Vagina (tissue), 2 donors: Measurements from ENCODE around the gene TP73. TPM values are rescaled to one million over a fixed set of nuclear protein-coding genes. Genes with fewer than 3 reads are reported as not detected.
"Not testable (repeated sequence)": the region's sequence is repeated elsewhere in the genome, so short reads cannot be mapped to it uniquely, and the experiment has no call there.

ENCODE experiments used
- DNase-seq, 2 donors: peaks; one replicate each; pipeline ENCODE4 v3.0.0-alpha.2; 2017; ENCODE audit errors: extremely low spot score in 2 of 2
- H3K27ac ChIP-seq: fragments of 200-600 bp; sonication (generic); one replicate; pipeline ENCODE4 v1.5.1; 2019
- H3K27me3 ChIP-seq: fragments of 200-600 bp; sonication (generic); one replicate; pipeline ENCODE4 v1.5.1; 2019
- H3K36me3 ChIP-seq, 2 donors: fragments of 200-600 bp; sonication (generic); one replicate each; pipeline ENCODE4 v1.5.1; 2017 to 2019
- H3K4me1 ChIP-seq: fragments of 200-600 bp; sonication (generic); one replicate; pipeline ENCODE4 v1.5.1; 2019
- H3K4me3 ChIP-seq, 2 donors: fragments of 200-600 bp; sonication (generic); 1 replicate in 1 of 2; 2 replicates in 1 of 2; pipeline ENCODE4 v1.5.1; 2016 to 2019
- H3K9me3 ChIP-seq: fragments of 200-600 bp; sonication (generic); one replicate; pipeline ENCODE4 v1.5.1; 2019
- POLR2A ChIP-seq, 2 donors: fragments of 450-650 bp; IDR thresholded peaks; one replicate each; pipeline ENCODE4 v1.6.1; 2017; ENCODE audit warnings: antibody characterized with exemption in 2 of 2, mild to moderate bottlenecking in 2 of 2, moderate library complexity in 2 of 2
- POLR2AphosphoS5 ChIP-seq, 2 donors: sonication (generic); formaldehyde crosslinking; IDR thresholded peaks; one replicate each; pipeline ENCODE4 v1.9.0; 2017; ENCODE audit warnings: antibody characterized with exemption in 2 of 2, mild to moderate bottlenecking in 2 of 2, low read depth in 1 of 2; ENCODE audit not compliant: insufficient read depth in 1 of 2
- intact Hi-C: fragments of 100-400 bp; cut with DNase I; formaldehyde crosslinking; loops from one replicate; pipeline ENCODE4 v1.15.1; 2023
- total RNA-seq: library from RNA; depleted of rRNA; stranded (reverse); fragments of >200 nt; gene quantifications from one replicate; pipeline ENCODE4 v1.2.3, GENCODE V29; 2016
- TF ChIP-seq, protein P1 (sequence below), 3 experiments: fragments of 450-650 bp in 2 of 3; fragments of 200-600 bp in 1 of 3; sonication (generic) in 1 of 3; IDR thresholded peaks; one replicate each; pipeline ENCODE4 v1.5.1; 2017 to 2019; ENCODE audit warnings: antibody characterized with exemption in 3 of 3, mild to moderate bottlenecking in 2 of 3, moderate library complexity in 2 of 3

The TP73 gene
- total RNA-seq, 1 donor from 2014 or later: 8.1 TPM

DNA sequence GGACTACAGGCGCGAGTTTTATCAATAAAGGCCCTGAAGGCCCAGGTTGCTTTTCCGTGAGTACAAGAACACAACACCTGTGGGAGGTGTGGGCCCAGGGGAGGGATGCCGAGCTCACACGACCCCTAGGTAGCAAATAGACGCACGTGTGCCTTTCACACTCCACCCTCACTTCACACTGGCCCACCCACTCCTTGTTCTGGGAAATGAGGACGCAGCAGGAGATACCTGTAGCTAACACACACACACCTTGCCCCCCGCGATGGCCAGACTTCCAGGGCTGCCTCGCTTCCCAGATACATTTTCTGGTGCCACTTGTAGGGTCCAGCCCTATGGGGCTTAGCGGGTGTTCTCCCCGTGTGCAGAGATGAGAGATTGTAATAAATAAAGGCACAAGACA lies 95.6 kb downstream of the TP73 start:
- intact Hi-C loops: no loop called here
- peak overlapping the region in 1 of 2 donors; percentile 85 for H3K4me3 ChIP-seq
- DNase-seq: no peak
- TF ChIP-seq, protein P1, sequence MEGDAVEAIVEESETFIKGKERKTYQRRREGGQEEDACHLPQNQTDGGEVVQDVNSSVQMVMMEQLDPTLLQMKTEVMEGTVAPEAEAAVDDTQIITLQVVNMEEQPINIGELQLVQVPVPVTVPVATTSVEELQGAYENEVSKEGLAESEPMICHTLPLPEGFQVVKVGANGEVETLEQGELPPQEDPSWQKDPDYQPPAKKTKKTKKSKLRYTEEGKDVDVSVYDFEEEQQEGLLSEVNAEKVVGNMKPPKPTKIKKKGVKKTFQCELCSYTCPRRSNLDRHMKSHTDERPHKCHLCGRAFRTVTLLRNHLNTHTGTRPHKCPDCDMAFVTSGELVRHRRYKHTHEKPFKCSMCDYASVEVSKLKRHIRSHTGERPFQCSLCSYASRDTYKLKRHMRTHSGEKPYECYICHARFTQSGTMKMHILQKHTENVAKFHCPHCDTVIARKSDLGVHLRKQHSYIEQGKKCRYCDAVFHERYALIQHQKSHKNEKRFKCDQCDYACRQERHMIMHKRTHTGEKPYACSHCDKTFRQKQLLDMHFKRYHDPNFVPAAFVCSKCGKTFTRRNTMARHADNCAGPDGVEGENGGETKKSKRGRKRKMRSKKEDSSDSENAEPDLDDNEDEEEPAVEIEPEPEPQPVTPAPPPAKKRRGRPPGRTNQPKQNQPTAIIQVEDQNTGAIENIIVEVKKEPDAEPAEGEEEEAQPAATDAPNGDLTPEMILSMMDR (IDR thresholded peaks at IDR 0.05): no peak
- TF ChIP-seq POLR2AphosphoS5 (IDR thresholded peaks at IDR 0.05; ENCODE audit: insufficient read depth in 1 of 2, low read depth in 1 of 2) (no peak), POLR2A (IDR thresholded peaks at IDR 0.05) (no peak)
- no peaks in the 10 kb centered on the region for H3K9me3 ChIP-seq
- no peaks in the 10 kb centered on the region for H3K27me3 ChIP-seq
- peaks cover 0 to 3% of the 10 kb centered on the region in 2 donors for H3K36me3 ChIP-seq
- H3K27ac ChIP-seq: no peak overlapping the region
- H3K4me1 ChIP-seq: peaks cover 32% of the 10 kb centered on the region

DNA sequence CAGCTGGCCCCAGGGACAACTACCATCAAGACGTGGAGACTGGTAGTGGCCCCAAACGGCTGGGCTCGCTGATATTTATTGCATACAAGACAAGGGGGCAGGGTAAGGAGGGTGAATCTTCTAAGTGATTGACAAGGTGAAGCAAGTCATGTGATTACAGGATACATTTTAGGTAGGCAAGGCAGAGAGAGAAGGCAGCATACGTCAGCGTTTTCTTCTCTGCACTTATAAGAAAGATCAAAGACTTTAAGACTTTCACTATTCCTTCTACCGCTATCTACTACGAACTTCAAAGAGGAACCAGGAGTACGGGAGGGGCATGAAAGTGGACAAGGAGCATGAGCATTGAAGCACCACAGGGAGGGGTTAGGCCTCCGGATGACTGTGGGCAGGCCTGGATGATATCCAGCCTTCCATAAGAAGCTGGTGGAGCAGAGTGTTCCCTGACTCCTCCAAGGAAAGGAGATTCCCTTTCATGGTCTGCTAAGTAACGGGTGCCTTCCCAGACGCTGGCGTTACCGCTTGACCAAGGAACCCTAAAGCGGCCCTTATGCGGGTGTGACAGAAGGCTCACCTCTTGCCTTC lies 96.1 kb downstream of the TP73 start:
- peaks cover 32% of the 10 kb centered on the region for H3K4me1 ChIP-seq
- H3K27ac ChIP-seq, H3K4me3 ChIP-seq, H3K36me3 ChIP-seq, DNase-seq, intact Hi-C loops, H3K27me3 ChIP-seq, H3K9me3 ChIP-seq: not testable (repeated sequence)

DNA sequence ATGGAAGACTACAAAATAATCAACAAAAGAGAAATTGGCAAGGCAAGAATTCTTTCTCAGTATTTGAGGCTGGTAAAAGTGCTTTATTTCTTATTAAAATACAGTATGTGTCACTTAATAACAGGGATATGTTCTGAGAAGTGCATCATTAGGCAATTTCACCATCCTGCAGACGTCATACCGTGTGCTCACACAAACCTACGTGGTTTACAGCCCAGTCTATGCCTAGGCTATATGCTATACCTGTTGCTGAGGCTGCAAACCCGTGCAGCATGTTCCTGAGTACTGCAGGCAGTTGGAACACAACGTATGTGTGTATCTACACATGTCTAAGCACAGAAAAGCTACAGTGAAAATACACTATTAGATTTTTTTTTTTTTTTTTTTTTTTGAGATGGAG lies 97.2 kb downstream of the TP73 start:
- Histone ChIP-seq H3K27ac (no peak overlapping the region), H3K36me3 (no peaks in the 10 kb centered on the region), H3K9me3 (no peaks in the 10 kb centered on the region), H3K4me3 (no peak overlapping the region), H3K4me1 (peaks cover 30% of the 10 kb centered on the region), H3K27me3 (no peaks in the 10 kb centered on the region)
- TF ChIP-seq POLR2AphosphoS5 (IDR thresholded peaks at IDR 0.05; ENCODE audit: insufficient read depth in 1 of 2, low read depth in 1 of 2) (no peak), POLR2A (IDR thresholded peaks at IDR 0.05) (no peak)
- TF ChIP-seq, protein P1 (IDR thresholded peaks at IDR 0.05): no peak
- DNase-seq: no peak
- intact Hi-C loops: no loop called here

DNA sequence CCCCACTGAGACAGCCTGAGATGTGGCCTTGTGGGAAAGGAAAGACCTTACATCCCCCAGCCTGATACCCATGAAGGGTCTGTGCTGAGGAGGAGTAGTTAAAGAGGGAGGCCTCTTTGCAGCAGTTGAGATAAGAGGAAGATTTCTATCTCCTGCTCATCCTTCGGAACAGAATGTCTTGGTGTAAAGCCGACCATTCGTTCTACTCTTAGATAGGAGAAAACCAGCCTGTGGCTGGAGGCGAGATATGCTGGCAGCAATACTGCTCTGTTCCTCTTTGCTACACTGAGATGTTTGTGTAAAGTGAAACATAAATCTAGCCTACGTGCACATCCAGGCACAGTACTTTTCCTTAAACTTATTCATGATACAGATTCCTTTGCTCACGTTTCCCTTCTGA lies 98.4 kb downstream of the TP73 start:
- TF ChIP-seq, protein P1 (IDR thresholded peaks at IDR 0.05): no peak
- TF ChIP-seq POLR2A (IDR thresholded peaks at IDR 0.05) (no peak), POLR2AphosphoS5 (IDR thresholded peaks at IDR 0.05; ENCODE audit: insufficient read depth in 1 of 2, low read depth in 1 of 2) (no peak)
- peaks cover 19% of the 10 kb centered on the region for H3K4me1 ChIP-seq
- DNase-seq: no peak
- H3K9me3 ChIP-seq: no peaks in the 10 kb centered on the region
- no peak overlapping the region for H3K4me3 ChIP-seq
- H3K36me3 ChIP-seq: no peaks in the 10 kb centered on the region
- H3K27ac ChIP-seq: no peak overlapping the region
- intact Hi-C loops: no loop called here
- no peaks in the 10 kb centered on the region for H3K27me3 ChIP-seq

DNA sequence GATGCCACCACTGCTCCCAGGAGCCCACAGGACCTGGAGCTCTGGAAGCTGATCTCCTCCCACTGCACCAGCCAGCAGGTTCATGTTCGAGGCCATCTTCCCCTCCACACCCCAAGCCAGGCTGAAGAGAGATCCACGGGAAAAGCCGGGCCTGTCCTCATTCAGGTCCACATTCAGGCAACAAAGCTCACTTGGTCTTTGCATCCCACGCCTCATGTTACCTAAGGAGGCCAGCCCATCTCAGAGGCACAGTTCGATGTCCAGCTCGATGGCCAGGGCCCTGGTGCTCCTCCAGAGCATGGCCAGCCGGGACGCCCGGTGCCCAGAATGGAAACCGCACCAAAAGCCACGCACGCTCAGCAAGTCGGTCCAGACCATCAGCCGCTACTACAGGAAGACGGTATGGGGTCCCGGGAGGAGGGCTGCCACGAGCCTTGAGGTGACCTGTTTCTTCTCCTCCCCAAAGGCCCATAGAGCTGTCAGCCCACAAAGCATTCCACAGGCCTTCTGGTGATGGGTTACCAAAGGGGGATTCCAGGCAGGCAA lies 100.2 kb downstream of the TP73 start, which contains the start of gene CCDC27:
Gene CCDC27 (plus strand): TSS at position 51 of the 546 bp plus-strand sequence. CDS start 32 bp downstream, at position 83.
- no peaks in the 10 kb centered on the region for H3K9me3 ChIP-seq
- DNase-seq: no peak
- H3K4me3 ChIP-seq: no peak within 1 kb of the TSS
- H3K27ac ChIP-seq: no peak within 1 kb of the TSS
- no peaks in the 10 kb centered on the region for H3K27me3 ChIP-seq
- TF ChIP-seq POLR2A (IDR thresholded peaks at IDR 0.05): no peak
- intact Hi-C loops: no loop called here
- H3K4me1 ChIP-seq: peaks cover 6% of the 10 kb centered on the region
- no peaks in the 10 kb centered on the region for H3K36me3 ChIP-seq

DNA sequence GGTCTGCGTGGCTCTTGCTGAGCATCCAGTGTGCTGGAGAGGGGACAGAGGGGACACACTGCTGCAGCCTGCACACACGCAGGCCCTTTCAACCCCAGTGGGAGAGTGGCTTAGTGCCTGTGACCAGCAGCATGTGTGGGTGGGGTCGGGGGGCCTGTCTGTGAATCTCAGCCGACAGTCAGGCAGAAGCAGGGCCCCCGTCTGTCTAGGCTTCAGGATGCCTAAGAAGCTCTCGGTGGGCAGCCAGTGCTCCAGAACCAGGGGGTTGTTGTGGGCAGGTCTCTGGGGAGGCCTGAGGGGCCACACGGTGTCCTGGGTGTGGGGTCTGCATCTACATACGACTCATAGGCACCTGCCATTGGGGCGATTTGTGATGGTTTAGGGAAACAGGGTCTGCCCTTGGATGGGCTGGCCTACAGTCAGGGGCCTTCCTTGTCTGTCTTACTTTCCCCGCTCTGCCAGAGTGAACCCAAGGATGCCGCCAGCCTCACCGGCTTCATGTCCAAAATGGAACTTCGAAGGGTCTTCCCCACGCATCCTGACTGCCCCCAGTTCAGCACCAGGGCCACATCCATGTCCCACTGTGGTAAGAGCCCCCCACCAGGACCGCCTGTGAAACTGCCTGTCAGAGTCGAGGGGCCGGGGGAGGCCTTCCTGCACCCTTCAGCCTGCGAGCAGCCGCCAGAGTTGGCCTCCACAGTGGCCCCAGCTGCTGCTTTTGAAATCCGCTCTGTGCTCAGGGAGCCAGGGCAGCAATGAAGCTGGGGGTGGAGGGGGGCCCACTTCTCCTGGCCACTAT lies 101.5 kb downstream of the TP73 start:
- TF ChIP-seq, protein P1 (IDR thresholded peaks at IDR 0.05): no peak
- no peak for TF ChIP-seq POLR2A (IDR thresholded peaks at IDR 0.05)
- no peak for TF ChIP-seq POLR2AphosphoS5 (IDR thresholded peaks at IDR 0.05; ENCODE audit: insufficient read depth in 1 of 2, low read depth in 1 of 2)
- intact Hi-C loops: no loop called here
- H3K4me3 ChIP-seq: no peak overlapping the region
- no peaks in the 10 kb centered on the region for H3K36me3 ChIP-seq
- H3K27ac ChIP-seq: no peak overlapping the region
- no peaks in the 10 kb centered on the region for H3K4me1 ChIP-seq
- no peak for DNase-seq
- no peaks in the 10 kb centered on the region for H3K9me3 ChIP-seq
- H3K27me3 ChIP-seq: no peaks in the 10 kb centered on the region
